IMR-90 (cell line): ENCODE data around the gene VRK2. TPM values are rescaled to one million over a fixed set of nuclear protein-coding genes. Genes with fewer than 3 reads are reported as not detected.

Experiments used
- ATAC-seq: fragments of 200-7000 bp; cut with Tn5 transposase; 2 replicates; pipeline ENCODE4 v1.9.1; 2020; ENCODE audit warnings: low read depth, mild to moderate bottlenecking, moderate library complexity
- BruUV-seq: library from RNA; stranded (reverse); fragments of 400-500 nt; replicated peaks from 2 replicates; lab custom pipeline; 2021; lab: Mats Ljungman, UMichigan
- CTCF ChIA-PET: fragments of 300-600 bp; formaldehyde crosslinking; extraction: SDS; loops from one replicate; lab custom pipeline; 2021; ENCODE audit warnings: antibody characterized with exemption; lab: Yijun Ruan, JAX
- POLR2A ChIA-PET: fragments of 300-600 bp; sonication (Branson Sonifier 250); formaldehyde crosslinking; loops from one replicate; lab custom pipeline; 2022; ENCODE audit warnings: antibody characterized with exemption; ENCODE audit not compliant: unreplicated experiment; lab: Charles Lee
- DNase-seq: peaks from one replicate; pipeline ENCODE4 v3.0.0; 2013
- H2AFZ ChIP-seq: replicated peaks from 2 replicates; pipeline ENCODE3; 2013; ENCODE audit warnings: low read length, mild to moderate bottlenecking; ENCODE audit not compliant: poor library complexity
- H2AK5ac ChIP-seq: 2 replicates; pipeline ENCODE4 v1.6.1; 2013; ENCODE audit warnings: low read depth, low read length, inconsistent platforms
- H2AK9ac ChIP-seq: replicated peaks from 2 replicates; pipeline ENCODE3; 2013; ENCODE audit warnings: mild to moderate bottlenecking, low read depth, low read length, moderate library complexity; ENCODE audit not compliant: poor library complexity
- H2BK120ac ChIP-seq: 2 replicates; pipeline ENCODE4 v1.6.1; 2013; ENCODE audit warnings: low read depth, low read length, inconsistent platforms
- H2BK15ac ChIP-seq: 3 replicates; pipeline ENCODE4 v1.6.1; 2013; ENCODE audit warnings: low read depth, low read length, inconsistent platforms
- H2BK20ac ChIP-seq: 2 replicates; pipeline ENCODE4 v1.6.1; 2013; ENCODE audit warnings: low read depth, mild to moderate bottlenecking, inconsistent platforms, low read length, moderate library complexity
- H2BK5ac ChIP-seq: 2 replicates; pipeline ENCODE4 v1.6.1; 2013; ENCODE audit warnings: mild to moderate bottlenecking, low read depth, low read length, inconsistent platforms; ENCODE audit not compliant: poor library complexity, severe bottlenecking
- H3K14ac ChIP-seq: replicated peaks from 2 replicates; pipeline ENCODE4 v1.6.1; 2013; ENCODE audit warnings: low read depth, low read length, inconsistent platforms
- H3K18ac ChIP-seq: 2 replicates; pipeline ENCODE4 v1.6.1; 2013; ENCODE audit warnings: low read depth, low read length, control low read depth
- H3K23ac ChIP-seq: 2 replicates; pipeline ENCODE4 v1.6.1; 2013; ENCODE audit warnings: low read depth, low read length, inconsistent platforms
- H3K27ac ChIP-seq: 2 replicates; pipeline ENCODE4 v1.5.1; 2013; ENCODE audit warnings: mild to moderate bottlenecking, control low read depth, low read length; ENCODE audit not compliant: insufficient read depth
- H3K27me3 ChIP-seq: 2 replicates; pipeline ENCODE4 v1.6.1; 2013; ENCODE audit warnings: low read length; ENCODE audit not compliant: control insufficient read depth, insufficient read depth
- H3K36me3 ChIP-seq: 2 replicates; pipeline ENCODE4 v1.6.1; 2013; ENCODE audit warnings: low read length, mixed read lengths; ENCODE audit not compliant: control insufficient read depth, insufficient read depth
- H3K4ac ChIP-seq: 2 replicates; pipeline ENCODE4 v1.6.1; 2013; ENCODE audit warnings: low read depth, low read length, inconsistent platforms
- H3K4me1 ChIP-seq: 2 replicates; pipeline ENCODE4 v1.6.1; 2013; ENCODE audit warnings: low read length, mixed read lengths; ENCODE audit not compliant: control insufficient read depth, insufficient read depth
- H3K4me2 ChIP-seq: 2 replicates; pipeline ENCODE4 v1.6.1; 2013; ENCODE audit warnings: low read depth, mild to moderate bottlenecking, control low read depth, low read length, moderate library complexity
- H3K4me3 ChIP-seq: 2 replicates; pipeline ENCODE4 v1.5.1; 2013; ENCODE audit warnings: low read depth, mild to moderate bottlenecking, control low read depth, low read length, moderate library complexity; ENCODE audit not compliant: insufficient read depth
- H3K56ac ChIP-seq: 2 replicates; pipeline ENCODE4 v1.6.1; 2013; ENCODE audit warnings: low read length, inconsistent platforms; ENCODE audit not compliant: insufficient read depth; ENCODE audit errors: extremely low read depth
- H3K79me1 ChIP-seq, 2 experiments: 2 replicates each; pipeline ENCODE4 v1.6.1; 2013; ENCODE audit warnings: low read length in 2 of 2, inconsistent platforms in 1 of 2, low read depth in 1 of 2
- H3K9ac ChIP-seq: 2 replicates; pipeline ENCODE4 v1.6.1; 2013; ENCODE audit warnings: low read depth, low read length, control low read depth
- H3K9me1 ChIP-seq: 2 replicates; pipeline ENCODE4 v1.6.1; 2013; ENCODE audit warnings: low read length, inconsistent platforms; ENCODE audit not compliant: insufficient read depth
- H3K9me3 ChIP-seq: 2 replicates; pipeline ENCODE4 v1.6.1; 2013; ENCODE audit warnings: low read length; ENCODE audit not compliant: control insufficient read depth, insufficient read depth
- H4K20me1 ChIP-seq: 2 replicates; pipeline ENCODE4 v1.6.1; 2013; ENCODE audit warnings: low read length, inconsistent platforms; ENCODE audit not compliant: insufficient read depth
- H4K5ac ChIP-seq: 2 replicates; pipeline ENCODE4 v1.6.1; 2013; ENCODE audit warnings: mild to moderate bottlenecking, low read depth, low read length, control low read depth
- H4K8ac ChIP-seq, 2 experiments: 2 replicates each; pipeline ENCODE4 v1.6.1; 2013; ENCODE audit warnings: low read depth in 2 of 2, low read length in 2 of 2, control low read depth in 1 of 2, inconsistent platforms in 1 of 2
- H4K91ac ChIP-seq: 2 replicates; pipeline ENCODE4 v1.6.1; 2013; ENCODE audit warnings: low read depth, low read length, inconsistent platforms; ENCODE audit not compliant: insufficient read depth
- BHLHE40 ChIP-seq: fragments of 150-350 bp; IDR thresholded peaks from 2 replicates; pipeline ENCODE4 v1.6.1; 2016; ENCODE audit warnings: mild to moderate bottlenecking, low read depth, low read length
- ELK1 ChIP-seq: fragments of 150-350 bp; IDR thresholded peaks from 2 replicates; pipeline ENCODE4 v1.6.1; 2016; ENCODE audit warnings: low read depth, mild to moderate bottlenecking, low read length, moderate library complexity, borderline replicate concordance
- MAFK ChIP-seq: IDR thresholded peaks from 2 replicates; pipeline ENCODE4 v1.6.1; 2012; ENCODE audit warnings: low read depth, low read length, improper control_type of control experiment
- RAD21 ChIP-seq: IDR thresholded peaks from 2 replicates; pipeline ENCODE4 v1.6.1; 2012; ENCODE audit warnings: low read length, improper control_type of control experiment
- RCOR1 ChIP-seq: IDR thresholded peaks from 2 replicates; pipeline ENCODE4 v1.6.1; 2012; ENCODE audit warnings: mild to moderate bottlenecking, low read length, improper control_type of control experiment; ENCODE audit not compliant: insufficient replicate concordance
- dilution Hi-C: fragments of 300-500 bp; cut with HindIII; formaldehyde crosslinking; loops from one replicate; pipeline ENCODE4 v1.14.3; 2018; ENCODE audit warnings: low sequenced_read_pairs; ENCODE audit not compliant: unreplicated experiment
- in situ Hi-C: fragments of 300-500 bp; cut with MboI; formaldehyde crosslinking; loops from 3 replicates; pipeline ENCODE4 v1.14.3; 2019; ENCODE audit warnings: low sequenced_read_pairs, inconsistent platforms, mixed read lengths
- intact Hi-C: fragments of 100-400 bp; cut with micrococcal nuclease; formaldehyde crosslinking; loops from 2 replicates; pipeline ENCODE4 v1.10.0; 2022
- polyA plus RNA-seq, 3 experiments: library from polyadenylated mRNA; depleted of rRNA; stranded (reverse); fragments of >200 nt; gene quantifications; 2 replicates each; pipeline ENCODE4 v1.2.3, GENCODE V29; 2012; ENCODE audit warnings: low replicate concordance in 1 of 3
- total RNA-seq: library from RNA; depleted of rRNA; stranded (reverse); fragments of >200 nt; gene quantifications from 2 replicates; pipeline ENCODE4 v1.2.3, GENCODE V29; 2012

The VRK2 gene
- total and polyA plus RNA-seq, 2 of the 4 experiments (the other 2 are of a cell fraction) = 12.2 to 22.8 TPM

GRCh38 chr2:58106896-58107295, 60.3 kb downstream of the VRK2 start:
- intact Hi-C loops = loop anchor here (5.0 kb wide), 3 partner anchors 60 to 200 kb away; partner anchors contain the start of gene VRK2
- 0 out of 2 replicates have a peak overlapping the region, but pooled peaks have one; percentile 55 for H3K4me2 ChIP-seq
- H2BK20ac ChIP-seq = no peak overlapping the region

More at GRCh38 chr2:58106896-58107295, 60.3 kb downstream of the VRK2 start:
- Histone ChIP-seq H4K8ac (no peak overlapping the region; a peak in 1 of 4 replicates), H3K9me3 (no peaks in the 10 kb centered on the region), H3K9ac (no peak overlapping the region), H2AFZ (no peak overlapping the region), H2BK15ac (no peak overlapping the region), H3K18ac (no peak overlapping the region; the same call in 1 of the 2 replicates), H3K27me3 (no peaks in the 10 kb centered on the region), H3K4me1 (peaks cover 7% of the 10 kb centered on the region), H3K23ac (no peak overlapping the region), H2BK5ac (peak overlapping the region; percentile 97), H3K79me1 (peaks cover 5 to 10% of the 10 kb centered on the region in 2 experiments; a peak in 3 of 4 replicates), H3K56ac (no peak overlapping the region), H2AK9ac (no peak overlapping the region), H3K36me3 (no peaks in the 10 kb centered on the region; the same call in 1 of the 2 replicates), H3K4me3 (no peak overlapping the region), H4K91ac (no peak overlapping the region), H3K4ac (no peak overlapping the region), H2BK120ac (no peak overlapping the region), H3K27ac (peak overlapping the region; percentile 46; the same call in 1 of the 2 replicates), H3K9me1 (no peaks in the 10 kb centered on the region), H4K20me1 (no peaks in the 10 kb centered on the region), H4K5ac (peak overlapping the region; percentile 76; the same call in 1 of the 2 replicates), H3K14ac (no peak overlapping the region), H2AK5ac (no peak overlapping the region)
- dilution Hi-C loops = no loop called here
- ATAC-seq = no peak
- ChIA-PET POLR2A (no interaction called here), CTCF (interaction anchor here (0.7 to 1.3 kb wide), 2 partner anchors 9 to 152 kb away, joined by 3 to 4 read pairs; no protein-coding TSS in a partner anchor)
- no peak for TF ChIP-seq BHLHE40
- no peak for TF ChIP-seq RAD21
- no peak for TF ChIP-seq MAFK
- TF ChIP-seq RCOR1 = no peak
- TF ChIP-seq ELK1 = no peak
- in situ Hi-C loops = no loop called here
- no TSS peak for BruUV-seq
- peak; percentile 28 for DNase-seq
